ENCODE results near the gene PON3.
"Not testable (repeated sequence)": the region's sequence is repeated elsewhere in the genome, so short reads cannot be mapped to it uniquely, and the experiment has no call there.

Gene PON3

GRCh38 chr7:95412075-95412474, 15.9 kb upstream of the PON3 start:
- no peak for DNase-seq (ENCODE audit: low read depth in 2 of 2)

GRCh38 chr7:95411666-95412065, 15.5 kb upstream of the PON3 start:
- no peak for DNase-seq (ENCODE audit: low read depth in 2 of 2)

- no peak for DNase-seq (ENCODE audit: low read depth in 2 of 2)
Observed at GRCh38 chr7:95411036-95411435, 14.9 kb upstream of the PON3 start.

GRCh38 chr7:95407751-95408150, 11.6 kb upstream of the PON3 start:
- DNase-seq (ENCODE audit: low read depth in 2 of 2), result no peak

GRCh38 chr7:95405800-95406199, 9.6 kb upstream of the PON3 start:
- no peak for DNase-seq (ENCODE audit: low read depth in 2 of 2)

- no peak for DNase-seq (ENCODE audit: low read depth in 2 of 2)
Observed at GRCh38 chr7:95405208-95405607, 9.0 kb upstream of the PON3 start.

- no peak for DNase-seq (ENCODE audit: low read depth in 2 of 2)
Observed at GRCh38 chr7:95404316-95404865, 8.2 kb upstream of the PON3 start.

GRCh38 chr7:95398155-95398940, 2.2 kb upstream of the PON3 start:
- no peak for DNase-seq (ENCODE audit: low read depth in 2 of 2)

- no peak for DNase-seq (ENCODE audit: low read depth in 2 of 2)
Observed at GRCh38 chr7:95397381-95397780, 1.2 kb upstream of the PON3 start.

- no peak for DNase-seq (ENCODE audit: low read depth in 2 of 2)
Observed at GRCh38 chr7:95395755-95396135, 430 bp downstream of the PON3 start.

GRCh38 chr7:95394370-95394769, 1.8 kb downstream of the PON3 start:
- no peak for DNase-seq (ENCODE audit: low read depth in 2 of 2)

GRCh38 chr7:95391761-95392160, 4.4 kb downstream of the PON3 start:
- no peak for DNase-seq (ENCODE audit: low read depth in 2 of 2)

- DNase-seq (ENCODE audit: low read depth in 2 of 2), result no peak
Observed at GRCh38 chr7:95389516-95389915, 6.7 kb downstream of the PON3 start.

GRCh38 chr7:95379457-95379856, 16.7 kb downstream of the PON3 start:
- not testable (repeated sequence) for DNase-seq (ENCODE audit: low read depth in 2 of 2)

GRCh38 chr7:95376632-95377400, 19.4 kb downstream of the PON3 start:
- DNase-seq (ENCODE audit: low read depth in 2 of 2), result no peak

GRCh38 chr7:95375591-95376257, 20.5 kb downstream of the PON3 start:
- no peak for DNase-seq (ENCODE audit: low read depth in 2 of 2)

GRCh38 chr7:95373323-95373722, 22.9 kb downstream of the PON3 start:
- no peak for DNase-seq (ENCODE audit: low read depth in 2 of 2)

- no peak for DNase-seq (ENCODE audit: low read depth in 2 of 2)
Observed at GRCh38 chr7:95368235-95368634, 27.9 kb downstream of the PON3 start.

- DNase-seq (ENCODE audit: low read depth in 2 of 2), result no peak
Observed at GRCh38 chr7:95367606-95368005, 28.6 kb downstream of the PON3 start.

- no peak for DNase-seq (ENCODE audit: low read depth in 2 of 2)
Observed at GRCh38 chr7:95365151-95365550, 31.0 kb downstream of the PON3 start.

GRCh38 chr7:95357623-95358022, 38.6 kb downstream of the PON3 start:
- DNase-seq (ENCODE audit: low read depth in 2 of 2), result no peak

GRCh38 chr7:95342642-95343307, 53.4 kb downstream of the PON3 start:
- DNase-seq (ENCODE audit: low read depth in 2 of 2), result no peak

Data from stimulated activated CD8-positive, alpha-beta memory T cell treated with anti-CD3 and anti-CD28 coated beads, Interleukin-7, amount 100 ng/mL, for 1 hour (primary cell).